HG03378 (cell line): ENCODE results near the gene GPR17.

ENCODE experiments used
- ATAC-seq: cut with Tn5 transposase; IDR thresholded peaks from one replicate; pipeline ENCODE4 v1.9.1; 2021; ENCODE audit warnings: mild to moderate bottlenecking, moderate library complexity; ENCODE audit not compliant: unreplicated experiment

The GPR17 gene

GRCh38 chr2:127645395-127646291 lies at the start of gene GPR17:
GPR17 (plus strand) TSS chr2:127646153; CDS start chr2:127650736, 4,583 bp downstream.
- no peak for ATAC-seq

- ATAC-seq, result no peak
These were observed 49.5 kb upstream of the GPR17 start for GRCh38 chr2:127596311-127597045.

- ATAC-seq, result no peak
These were observed 48.6 kb upstream of the GPR17 start for GRCh38 chr2:127597046-127597983.

GRCh38 chr2:127597984-127598380 lies 48.0 kb upstream of the GPR17 start:
- no peak for ATAC-seq

GRCh38 chr2:127598711-127599110 lies 47.2 kb upstream of the GPR17 start:
- ATAC-seq, result no peak

GRCh38 chr2:127599211-127599610 lies 46.7 kb upstream of the GPR17 start:
- no peak for ATAC-seq

GRCh38 chr2:127604986-127605385 lies 41.0 kb upstream of the GPR17 start:
- ATAC-seq, result no peak

- no peak for ATAC-seq
These were observed 40.2 kb upstream of the GPR17 start for GRCh38 chr2:127605691-127606263.

GRCh38 chr2:127606625-127607398 lies 39.1 kb upstream of the GPR17 start:
- no peak for ATAC-seq

- no peak for ATAC-seq
These were observed 38.5 kb upstream of the GPR17 start for GRCh38 chr2:127607399-127607908.

GRCh38 chr2:127608061-127609030 lies 37.6 kb upstream of the GPR17 start:
- ATAC-seq, result no peak

- no peak for ATAC-seq
These were observed 36.8 kb upstream of the GPR17 start for GRCh38 chr2:127609031-127609751.

GRCh38 chr2:127609818-127610217 lies 36.1 kb upstream of the GPR17 start:
- ATAC-seq, result no peak

- no peak for ATAC-seq
These were observed 35.4 kb upstream of the GPR17 start for GRCh38 chr2:127610561-127610960.

GRCh38 chr2:127611076-127611925 lies 34.7 kb upstream of the GPR17 start:
- ATAC-seq, result no peak

- no peak for ATAC-seq
These were observed 33.7 kb upstream of the GPR17 start for GRCh38 chr2:127612111-127612822.
